DMS79 (cell line): ENCODE data around the gene MRPL17.
"Not testable (repeated sequence)": the region's sequence is repeated elsewhere in the genome, so short reads cannot be mapped to it uniquely, and the experiment has no call there.

Source experiments
- DNase-seq: peaks from one replicate; lab custom pipeline; 2025; lab: John Stamatoyannopoulos, UW

Gene MRPL17

DNA sequence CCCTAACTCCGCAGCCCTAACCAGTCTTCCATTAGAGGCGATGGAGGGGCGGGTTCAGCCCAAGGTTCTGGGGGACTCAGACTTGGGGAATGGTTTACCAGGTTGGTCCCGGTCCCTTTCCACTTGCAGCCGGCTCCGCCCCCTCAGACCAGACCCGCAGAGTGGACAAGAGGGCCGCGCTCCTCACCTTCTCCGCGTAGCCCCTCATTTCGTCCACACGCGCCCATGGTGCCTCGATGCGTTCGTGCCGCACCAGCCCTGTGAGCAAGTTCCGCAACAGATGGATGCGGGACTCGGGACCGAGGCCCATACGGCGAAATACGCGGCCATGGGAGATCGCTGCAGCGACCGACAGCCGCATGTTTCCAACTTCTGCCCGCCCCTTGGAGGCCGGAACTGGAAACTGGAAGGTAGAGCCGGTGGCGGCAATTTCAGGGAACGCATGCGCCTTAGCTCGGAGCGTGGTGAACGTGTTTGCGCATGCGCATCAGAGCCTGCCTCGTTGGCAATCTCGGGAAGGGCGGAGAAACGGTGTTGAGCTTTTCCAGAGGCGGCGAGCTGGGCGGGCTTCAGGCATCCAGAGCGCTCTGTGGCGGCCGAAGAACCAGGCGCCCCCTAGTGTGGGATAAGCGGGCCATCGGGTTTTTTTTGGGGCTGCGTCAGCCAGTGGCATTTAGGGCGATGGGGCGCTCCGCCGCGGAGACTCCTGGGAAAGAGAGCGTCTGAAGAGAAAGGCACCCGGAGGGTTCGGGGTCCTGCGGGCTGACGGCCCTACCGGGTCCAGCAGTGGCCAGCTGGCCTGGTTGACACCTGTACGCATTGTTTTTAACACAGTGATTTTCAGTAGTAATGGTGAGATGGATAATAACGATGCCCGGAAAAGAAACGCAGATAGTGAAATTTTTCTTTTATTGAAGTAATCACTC lies at the start of gene MRPL17:
MRPL17 (minus strand) TSS at position 405 of the 926 bp plus-strand sequence; CDS start at position 361, 44 bp downstream.
- peak; percentile 96 for DNase-seq

DNA sequence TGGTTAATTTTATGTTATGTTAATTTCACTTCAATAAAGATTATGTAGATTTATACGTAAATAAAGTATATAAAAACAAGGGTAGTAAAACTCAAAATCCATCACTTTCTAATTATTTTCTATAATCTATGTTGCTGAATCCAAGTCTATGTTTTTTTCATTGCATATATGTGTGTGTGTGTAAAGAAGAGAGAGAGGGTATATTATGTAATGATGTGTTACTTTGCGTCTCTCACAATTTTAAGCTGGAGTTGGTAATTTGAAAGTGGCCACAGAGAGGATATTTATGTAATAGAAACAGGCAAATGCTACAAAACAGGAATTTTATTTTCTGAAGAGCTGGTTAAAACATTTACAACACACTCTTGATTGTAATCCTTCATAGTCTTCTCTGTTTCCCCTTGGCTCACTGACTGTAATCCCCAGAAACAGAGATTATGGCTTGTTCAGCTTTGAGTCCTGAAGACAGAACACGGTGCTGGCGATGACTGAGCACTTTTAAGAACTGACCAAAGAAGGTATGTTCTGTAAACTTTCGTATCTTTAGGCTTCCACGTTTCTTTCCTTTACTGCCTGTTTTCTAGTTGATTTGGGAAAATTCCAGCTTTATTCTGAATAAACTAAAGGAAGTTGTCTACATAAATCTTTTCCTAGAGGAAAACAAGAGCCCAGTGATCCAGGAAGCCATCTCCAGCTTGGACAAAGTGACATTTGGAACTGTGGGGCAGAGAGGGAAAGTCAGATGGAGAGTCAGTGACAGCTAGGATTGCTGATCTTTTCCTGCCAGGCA lies 45.0 kb upstream of the MRPL17 start:
- no peak for DNase-seq

DNA sequence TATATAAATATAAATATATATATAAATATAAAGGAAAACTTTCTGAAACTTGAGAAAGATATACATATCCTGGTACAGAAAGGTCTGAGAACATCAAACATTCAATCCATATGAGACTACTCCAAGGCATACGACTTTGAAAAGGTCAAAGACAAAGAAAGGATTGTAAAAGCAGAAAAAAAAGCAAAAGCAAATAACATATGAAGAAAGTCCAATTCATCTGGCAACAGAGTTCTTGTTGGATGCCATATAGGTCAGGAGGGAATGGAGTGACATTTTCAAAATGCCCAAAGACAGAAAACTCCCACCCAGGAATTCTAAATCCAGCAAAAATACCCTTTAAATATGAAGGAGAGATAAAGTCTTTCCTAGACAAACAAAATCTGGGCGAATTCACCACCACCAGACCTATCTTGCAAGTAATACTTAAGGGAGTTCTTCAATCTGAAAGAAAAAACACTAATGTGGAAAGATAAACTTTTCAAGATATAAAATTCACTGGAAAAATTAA lies 42.3 kb upstream of the MRPL17 start:
- DNase-seq = no peak

DNA sequence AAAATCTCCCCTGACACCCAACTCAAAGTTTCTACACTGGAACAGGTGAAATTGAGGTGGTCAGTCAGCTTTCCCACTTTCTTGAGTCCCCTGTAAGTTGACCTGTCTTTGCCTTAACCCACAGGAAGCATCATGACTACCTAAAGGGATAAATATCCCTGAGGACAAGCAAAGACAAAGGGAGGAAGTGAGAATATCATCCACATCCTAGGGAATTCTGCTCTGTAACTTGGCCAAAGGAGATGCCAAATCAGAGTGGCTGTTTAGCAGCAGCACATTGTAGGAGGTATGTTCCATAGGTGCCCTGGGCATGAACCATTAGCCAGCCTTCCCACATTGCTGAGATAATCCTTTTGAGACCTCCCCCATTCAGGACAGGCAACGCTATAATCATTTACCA lies 40.9 kb upstream of the MRPL17 start:
- no peak for DNase-seq

- no peak for DNase-seq
Measured at GRCh38 chr11:6721343-6721742, 38.2 kb upstream of the MRPL17 start.

DNA sequence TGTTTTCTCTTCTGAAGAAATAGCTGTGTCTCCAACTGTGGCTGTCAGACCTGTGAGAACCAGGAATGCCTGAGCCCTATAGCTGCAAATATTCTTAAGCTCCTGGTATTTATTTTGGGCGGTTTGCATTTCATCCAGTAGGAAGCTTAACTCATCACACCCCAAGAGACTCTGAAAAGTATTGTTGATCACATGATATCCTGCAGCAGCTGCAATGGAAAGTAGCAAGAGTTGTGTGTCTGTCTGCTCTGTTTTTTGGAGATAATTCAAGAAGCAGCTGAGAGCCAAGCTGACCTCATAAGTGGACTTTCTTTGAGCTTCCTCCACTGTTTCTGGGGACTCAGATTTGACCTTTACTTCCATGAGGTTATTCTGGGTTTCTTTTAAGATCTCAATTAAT lies 36.4 kb upstream of the MRPL17 start:
- DNase-seq = no peak

DNA sequence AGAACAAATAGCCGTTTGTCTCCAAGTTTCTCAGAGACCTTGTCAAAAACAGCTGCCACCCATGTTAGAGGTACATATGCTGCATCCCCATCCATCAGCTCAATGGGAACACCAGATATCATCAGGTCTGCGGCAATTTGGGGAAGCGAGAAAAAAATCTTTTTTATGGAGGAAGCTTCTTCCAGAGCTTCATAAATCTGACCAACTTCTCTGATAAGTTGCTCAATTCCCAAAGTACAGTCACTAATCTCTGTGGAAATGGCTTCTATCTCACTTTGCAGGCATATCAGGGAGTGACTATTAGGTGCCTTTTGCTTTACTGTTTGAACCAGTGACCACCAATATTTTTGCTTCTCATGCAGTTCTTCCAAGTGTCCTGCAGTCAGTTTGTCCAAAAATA lies 34.3 kb upstream of the MRPL17 start:
- DNase-seq = no peak

- not testable (repeated sequence) for DNase-seq
Measured at GRCh38 chr11:6711552-6711951, 28.4 kb upstream of the MRPL17 start.

DNA sequence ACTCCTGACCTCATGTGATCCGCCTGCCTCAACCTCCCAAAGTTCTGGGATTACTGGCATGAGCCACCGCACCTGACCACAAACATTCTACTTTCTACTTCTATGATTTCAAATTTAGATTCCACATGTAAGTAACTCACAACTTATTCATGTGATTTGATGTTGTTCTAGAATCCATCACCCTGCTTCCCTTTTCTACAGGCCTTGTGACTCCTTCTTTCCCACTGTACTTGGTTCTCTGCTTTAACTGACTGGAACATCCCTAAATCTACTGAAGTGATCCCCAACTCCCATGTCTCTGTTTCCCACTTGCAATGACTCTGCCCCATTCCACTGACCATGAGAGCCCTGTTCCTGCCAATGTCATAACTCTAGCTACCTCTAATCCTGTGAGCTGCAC lies 25.7 kb upstream of the MRPL17 start:
- DNase-seq = no peak

- DNase-seq = no peak
Measured at GRCh38 chr11:6705905-6706535, 22.9 kb upstream of the MRPL17 start.

- DNase-seq = no peak
Measured at GRCh38 chr11:6703247-6704063, 20.3 kb upstream of the MRPL17 start.

GRCh38 chr11:6701955-6702354 lies 18.8 kb upstream of the MRPL17 start:
- not testable (repeated sequence) for DNase-seq

GRCh38 chr11:6695377-6695776 lies 12.2 kb upstream of the MRPL17 start:
- DNase-seq = no peak

DNA sequence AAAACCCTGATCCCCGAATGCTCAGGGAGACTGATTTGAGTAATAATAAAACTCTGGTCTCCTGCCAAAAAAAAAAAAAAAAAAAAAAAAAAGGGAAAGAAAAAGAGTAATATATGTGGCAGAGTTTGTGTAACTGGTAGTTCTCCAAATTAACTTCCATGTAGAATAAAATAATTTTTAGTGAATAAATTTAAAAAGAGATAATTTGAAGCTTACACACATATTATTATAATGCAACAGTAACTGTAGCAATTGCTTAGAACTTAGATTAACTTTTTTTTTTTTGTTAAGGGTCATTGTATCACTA lies 11.0 kb upstream of the MRPL17 start:
- DNase-seq = no peak

DNA sequence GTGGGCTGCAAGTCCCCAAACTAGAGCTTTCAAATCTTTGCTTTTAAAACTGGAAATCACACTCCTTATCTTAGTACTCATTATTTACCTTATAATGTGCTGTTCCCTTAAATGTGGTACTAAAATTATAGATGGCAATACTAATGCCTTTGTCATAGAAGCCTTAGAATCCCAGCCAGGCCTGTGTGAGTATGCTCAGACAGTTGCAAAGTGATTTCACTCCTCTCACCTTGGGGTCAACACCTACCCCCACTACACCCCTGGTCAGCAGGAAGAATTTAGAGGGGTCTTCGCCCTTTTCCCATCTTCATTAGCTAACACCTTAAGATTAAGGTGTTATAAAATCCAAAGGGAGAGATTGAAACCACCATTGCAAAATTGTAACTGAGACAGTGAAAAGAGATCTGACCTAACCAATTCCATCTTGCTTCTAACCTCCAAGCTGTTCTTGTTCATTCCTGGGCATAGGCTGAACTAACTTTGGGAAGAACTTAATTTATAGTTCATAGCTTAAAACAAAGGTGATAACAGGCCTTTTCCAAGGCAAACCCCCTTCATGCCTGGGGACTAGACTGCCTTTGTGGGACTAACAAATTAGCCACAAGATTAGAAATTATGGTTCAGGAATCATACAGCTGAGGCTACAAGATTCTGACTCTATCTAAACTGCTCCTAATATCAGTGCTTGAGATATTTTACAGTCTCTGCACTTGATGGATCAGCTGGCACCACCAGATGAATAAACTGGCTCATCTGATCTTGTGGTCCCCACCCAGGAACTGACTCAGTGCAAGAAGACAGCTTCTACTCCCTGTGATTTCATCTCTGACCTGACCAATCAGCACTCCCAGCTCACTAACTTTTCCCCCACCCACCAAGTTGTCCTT lies 10.4 kb upstream of the MRPL17 start:
- no peak for DNase-seq

DNA sequence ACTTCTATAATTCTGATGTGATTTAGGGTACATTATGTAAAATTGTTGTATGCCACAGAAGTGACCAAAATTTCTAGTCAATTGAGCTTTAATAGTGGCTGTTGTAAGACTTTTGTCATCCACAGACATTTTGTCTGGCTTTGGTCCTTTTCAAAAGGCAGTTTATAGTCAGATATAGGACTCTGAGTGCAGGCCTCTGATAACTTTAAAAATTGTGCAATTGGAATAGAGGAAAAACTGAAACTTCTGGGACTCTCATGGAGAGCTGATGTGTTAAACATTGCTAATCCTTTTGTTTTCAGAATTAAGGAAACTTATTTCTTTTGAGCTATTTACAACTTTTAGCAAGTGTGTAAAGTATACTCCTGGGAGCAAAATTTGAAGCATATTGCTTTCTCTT lies 9.0 kb upstream of the MRPL17 start:
- no peak for DNase-seq

DNA sequence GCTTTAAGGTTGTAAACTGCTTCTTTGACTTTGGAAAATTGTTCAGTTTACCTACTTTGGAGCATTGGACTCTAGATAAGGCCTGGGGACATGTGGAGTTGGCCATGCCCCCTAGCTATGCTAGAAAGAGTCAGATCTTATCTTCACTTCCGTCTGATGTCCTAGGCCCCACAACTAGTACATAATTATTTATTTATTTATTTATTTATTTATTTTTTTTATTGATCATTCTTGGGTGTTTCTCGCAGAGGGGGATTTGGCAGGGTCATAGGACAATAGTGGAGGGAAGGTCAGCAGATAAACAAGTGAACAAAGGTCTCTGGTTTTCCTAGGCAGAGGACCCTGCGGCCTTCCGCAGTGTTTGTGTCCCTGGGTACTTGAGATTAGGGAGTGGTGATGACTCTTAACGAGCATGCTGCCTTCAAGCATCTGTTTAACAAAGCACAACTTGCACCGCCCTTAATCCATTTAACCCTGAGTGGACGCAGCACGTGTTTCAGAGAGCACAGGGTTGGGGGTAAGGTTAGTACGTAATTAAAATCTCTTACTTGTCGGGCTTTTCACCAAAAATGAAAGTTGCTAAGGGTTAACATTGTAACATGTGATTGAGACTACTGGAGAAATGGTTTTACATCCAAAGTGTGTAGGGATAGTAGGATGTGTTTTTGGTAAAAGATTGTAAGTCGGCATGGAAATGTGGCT lies 7.4 kb upstream of the MRPL17 start:
- not testable (repeated sequence) for DNase-seq

GRCh38 chr11:6687876-6688275 lies 4.7 kb upstream of the MRPL17 start:
- DNase-seq = no peak

DNA sequence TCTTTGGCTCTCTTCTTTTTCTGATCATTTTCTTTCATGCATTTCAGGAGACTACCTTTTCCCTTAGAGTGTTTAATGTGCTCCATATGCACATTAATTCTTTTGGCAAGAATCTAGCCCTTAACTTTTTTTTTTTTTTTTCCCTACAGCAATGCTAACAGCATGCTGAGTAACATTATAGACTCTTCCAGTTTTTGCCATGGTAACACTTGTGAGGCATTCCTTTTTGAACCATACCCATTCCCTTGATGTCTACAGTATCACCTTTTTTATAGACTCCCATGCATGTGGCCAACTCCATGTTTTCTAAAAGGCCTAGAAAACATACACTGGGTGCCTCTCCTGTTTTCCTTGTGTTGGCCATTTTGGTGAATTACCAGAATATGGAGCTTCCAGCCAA lies 2.9 kb upstream of the MRPL17 start:
- DNase-seq = no peak

- DNase-seq = not testable (repeated sequence)
Measured at GRCh38 chr11:6684068-6684467, 928 bp upstream of the MRPL17 start.
